Measurements from ENCODE around the gene RAB31.
"Not testable (repeated sequence)": the region's sequence is repeated elsewhere in the genome, so short reads cannot be mapped to it uniquely, and the experiment has no call there.

The RAB31 gene

GRCh38 chr18:9760641-9761040, 52.5 kb downstream of the RAB31 start:
- DNase-seq (ENCODE audit: low read depth in 3 of 3) = no peak

- DNase-seq (ENCODE audit: low read depth in 3 of 3) = no peak
These were observed 54.4 kb downstream of the RAB31 start for GRCh38 chr18:9762526-9762925.

GRCh38 chr18:9763157-9763556, 55.1 kb downstream of the RAB31 start:
- DNase-seq (ENCODE audit: low read depth in 3 of 3) = no peak

GRCh38 chr18:9764011-9764481, 55.9 kb downstream of the RAB31 start:
- no peak for DNase-seq (ENCODE audit: low read depth in 3 of 3)

- DNase-seq (ENCODE audit: low read depth in 3 of 3) = no peak
These were observed 57.4 kb downstream of the RAB31 start for GRCh38 chr18:9765501-9765900.

GRCh38 chr18:9766076-9766481, 58.0 kb downstream of the RAB31 start:
- no peak for DNase-seq (ENCODE audit: low read depth in 3 of 3)

- no peak for DNase-seq (ENCODE audit: low read depth in 3 of 3)
These were observed 58.6 kb downstream of the RAB31 start for GRCh38 chr18:9766740-9767139.

GRCh38 chr18:9768071-9768691, 60.1 kb downstream of the RAB31 start:
- not testable (repeated sequence) for DNase-seq (ENCODE audit: low read depth in 3 of 3)

- DNase-seq (ENCODE audit: low read depth in 3 of 3) = not testable (repeated sequence)
These were observed 62.0 kb downstream of the RAB31 start for GRCh38 chr18:9770111-9770510.

GRCh38 chr18:9771261-9771976, 63.3 kb downstream of the RAB31 start:
- DNase-seq (ENCODE audit: low read depth in 3 of 3) = peak; percentile 2 to 20 (median 4)

- DNase-seq (ENCODE audit: low read depth in 3 of 3) = no peak
These were observed 64.0 kb downstream of the RAB31 start for GRCh38 chr18:9771977-9772660.

GRCh38 chr18:9772847-9773677, 65.0 kb downstream of the RAB31 start:
- no peak for DNase-seq (ENCODE audit: low read depth in 3 of 3)

- no peak for DNase-seq (ENCODE audit: low read depth in 3 of 3)
These were observed 66.0 kb downstream of the RAB31 start for GRCh38 chr18:9774150-9774549.

GRCh38 chr18:9775178-9775577, 67.1 kb downstream of the RAB31 start:
- DNase-seq (ENCODE audit: low read depth in 3 of 3) = no peak

GRCh38 chr18:9779630-9780029, 71.5 kb downstream of the RAB31 start:
- DNase-seq (ENCODE audit: low read depth in 3 of 3) = no peak

- DNase-seq (ENCODE audit: low read depth in 3 of 3) = no peak
These were observed 74.2 kb downstream of the RAB31 start for GRCh38 chr18:9782073-9782857.

- no peak for DNase-seq (ENCODE audit: low read depth in 3 of 3)
These were observed 78.5 kb downstream of the RAB31 start for GRCh38 chr18:9786631-9787030.

GRCh38 chr18:9787036-9787435, 78.9 kb downstream of the RAB31 start:
- DNase-seq (ENCODE audit: low read depth in 3 of 3) = no peak

- DNase-seq (ENCODE audit: low read depth in 3 of 3) = no peak
These were observed 79.6 kb downstream of the RAB31 start for GRCh38 chr18:9787712-9788111.

- no peak for DNase-seq (ENCODE audit: low read depth in 3 of 3)
These were observed 80.0 kb downstream of the RAB31 start for GRCh38 chr18:9788140-9788539.

GRCh38 chr18:9788860-9789259, 80.8 kb downstream of the RAB31 start:
- DNase-seq (ENCODE audit: low read depth in 3 of 3) = no peak
